Kidney epithelial cell (primary cell): ENCODE data around the gene CDKAL1. TPM values are rescaled to one million over a fixed set of nuclear protein-coding genes. Genes with fewer than 3 reads are reported as not detected.
A peak's percentile ranks its signal among the peaks of the same experiment; 100 is the strongest.

ENCODE experiments used
- DNase-seq: peaks from one replicate; pipeline ENCODE4 v3.0.0-alpha.2; 2010; ENCODE audit warnings: low read depth
- H3K27me3 ChIP-seq: 2 replicates; pipeline ENCODE4 v1.6.0; 2011; ENCODE audit warnings: low read length; ENCODE audit not compliant: control insufficient read depth, insufficient read depth
- H3K36me3 ChIP-seq: 2 replicates; pipeline ENCODE4 v1.5.1; 2011; ENCODE audit warnings: low read length; ENCODE audit not compliant: control insufficient read depth, insufficient read depth
- H3K4me3 ChIP-seq: 2 replicates; pipeline ENCODE4 v1.5.1; 2011; ENCODE audit warnings: low read depth, mild to moderate bottlenecking, control low read depth, low read length
- total RNA-seq: library from RNA; depleted of rRNA; stranded (reverse); fragments of >200 nt; gene quantifications from 2 replicates; pipeline ENCODE4 v1.2.3, GENCODE V29; 2015
- TF ChIP-seq, protein P1 (sequence below): IDR thresholded peaks from 2 replicates; pipeline ENCODE4 v1.5.1; 2011; ENCODE audit warnings: mild to moderate bottlenecking, moderate library complexity, low read length, control low read depth, inconsistent platforms; ENCODE audit not compliant: insufficient read depth, poor library complexity, severe bottlenecking

Gene CDKAL1
- total RNA-seq, 1 donor from 2014 or later: 15.0 TPM

DNA sequence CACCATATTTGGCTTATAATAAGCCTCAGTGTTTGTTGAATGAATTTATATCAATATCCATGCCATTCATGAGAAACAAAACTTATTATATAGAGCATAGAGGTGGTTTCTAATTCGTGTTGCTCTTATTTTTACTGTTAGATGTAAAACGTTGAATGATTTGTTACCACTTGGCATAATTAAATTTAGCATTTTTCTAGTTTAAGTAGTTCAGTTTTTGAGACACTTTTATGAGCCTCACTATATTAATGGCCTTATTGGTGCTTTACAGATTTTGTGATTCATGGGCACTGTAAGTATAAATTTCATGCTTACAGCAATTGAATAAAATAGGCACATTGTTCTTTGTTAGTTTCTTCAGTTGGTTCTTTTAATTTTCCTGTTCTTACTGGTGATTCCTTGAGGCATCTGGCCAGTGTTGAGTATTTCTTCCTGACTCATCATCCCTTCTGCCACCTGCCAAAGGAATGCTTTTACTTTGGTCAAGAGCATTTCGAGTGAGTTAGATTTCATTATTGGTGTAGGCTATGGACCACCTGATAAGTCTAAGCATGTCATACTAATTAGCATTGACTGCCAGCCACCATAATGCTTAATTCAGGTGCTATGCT is 34.8 kb downstream of the CDKAL1 start:
- peak; percentile 35 for DNase-seq

DNA sequence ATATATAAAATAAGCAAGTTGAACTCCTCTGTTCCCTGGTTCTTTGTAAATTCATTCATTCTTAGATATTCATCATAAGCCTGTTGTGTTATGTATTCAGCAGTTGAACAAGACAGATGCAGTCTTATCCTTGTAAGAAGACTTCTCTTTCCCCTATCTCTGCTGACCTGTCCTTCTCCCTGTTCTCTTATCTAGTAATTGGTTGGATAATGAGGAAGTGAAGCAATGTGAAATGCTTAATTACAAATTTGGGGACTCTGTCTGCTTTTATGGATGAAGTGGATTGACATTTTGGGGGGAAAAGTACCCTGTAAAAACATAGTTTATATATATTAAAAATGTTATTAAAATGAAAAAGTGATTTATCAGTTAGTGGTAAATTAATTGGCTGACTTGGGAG is 37.0 kb downstream of the CDKAL1 start:
- no peak for DNase-seq
- Histone ChIP-seq H3K4me3 (no peak overlapping the region), H3K27me3 (no peaks in the 10 kb centered on the region), H3K36me3 (no peaks in the 10 kb centered on the region)
- TF ChIP-seq, protein P1, sequence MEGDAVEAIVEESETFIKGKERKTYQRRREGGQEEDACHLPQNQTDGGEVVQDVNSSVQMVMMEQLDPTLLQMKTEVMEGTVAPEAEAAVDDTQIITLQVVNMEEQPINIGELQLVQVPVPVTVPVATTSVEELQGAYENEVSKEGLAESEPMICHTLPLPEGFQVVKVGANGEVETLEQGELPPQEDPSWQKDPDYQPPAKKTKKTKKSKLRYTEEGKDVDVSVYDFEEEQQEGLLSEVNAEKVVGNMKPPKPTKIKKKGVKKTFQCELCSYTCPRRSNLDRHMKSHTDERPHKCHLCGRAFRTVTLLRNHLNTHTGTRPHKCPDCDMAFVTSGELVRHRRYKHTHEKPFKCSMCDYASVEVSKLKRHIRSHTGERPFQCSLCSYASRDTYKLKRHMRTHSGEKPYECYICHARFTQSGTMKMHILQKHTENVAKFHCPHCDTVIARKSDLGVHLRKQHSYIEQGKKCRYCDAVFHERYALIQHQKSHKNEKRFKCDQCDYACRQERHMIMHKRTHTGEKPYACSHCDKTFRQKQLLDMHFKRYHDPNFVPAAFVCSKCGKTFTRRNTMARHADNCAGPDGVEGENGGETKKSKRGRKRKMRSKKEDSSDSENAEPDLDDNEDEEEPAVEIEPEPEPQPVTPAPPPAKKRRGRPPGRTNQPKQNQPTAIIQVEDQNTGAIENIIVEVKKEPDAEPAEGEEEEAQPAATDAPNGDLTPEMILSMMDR: no peak

More for the DNA sequence above, 34.8 kb downstream of the CDKAL1 start:
- TF ChIP-seq, protein P1: no peak
- Histone ChIP-seq H3K4me3 (no peak overlapping the region), H3K27me3 (no peaks in the 10 kb centered on the region), H3K36me3 (no peaks in the 10 kb centered on the region)

DNA sequence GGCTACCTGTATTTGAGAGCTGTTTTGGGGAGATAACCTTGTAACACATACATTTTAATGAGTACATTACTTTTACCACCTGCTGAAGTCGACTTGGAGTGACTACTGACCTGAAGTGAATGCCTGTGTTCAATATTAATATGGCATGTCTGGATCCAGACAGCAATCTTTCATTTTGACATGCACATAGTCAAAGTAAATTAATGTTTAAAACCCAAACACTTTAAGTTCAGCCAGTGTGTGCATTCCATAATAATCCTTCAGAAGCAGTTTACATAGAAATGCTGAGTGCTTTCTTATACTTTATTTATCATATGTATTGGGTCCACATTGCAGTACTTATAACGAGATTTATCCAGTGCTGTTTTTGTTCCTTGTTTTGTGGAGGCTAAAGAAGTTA is 38.0 kb downstream of the CDKAL1 start:
- Histone ChIP-seq H3K4me3 (no peak overlapping the region), H3K36me3 (no peaks in the 10 kb centered on the region), H3K27me3 (no peaks in the 10 kb centered on the region)
- DNase-seq: no peak
- TF ChIP-seq, protein P1: no peak

DNA sequence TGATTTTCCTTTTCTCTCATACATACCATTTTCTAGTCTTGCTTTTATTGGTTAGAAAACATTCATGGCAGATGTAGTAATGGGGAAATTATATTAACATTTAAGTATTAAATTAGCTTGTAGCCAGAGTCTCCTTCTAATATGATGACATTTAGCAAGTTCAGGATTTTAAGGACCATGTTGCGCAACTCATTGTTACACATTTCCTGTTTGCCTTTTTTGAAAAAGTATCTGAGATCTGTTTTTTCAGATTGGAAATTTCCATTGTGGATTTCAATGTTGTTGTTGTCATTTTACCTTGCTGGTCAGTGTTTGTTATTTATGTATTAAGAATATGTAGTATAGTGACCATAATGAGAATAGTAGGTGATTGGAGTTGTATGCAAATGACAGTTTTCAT is 38.7 kb downstream of the CDKAL1 start:
- Histone ChIP-seq H3K4me3 (no peak overlapping the region), H3K36me3 (no peaks in the 10 kb centered on the region), H3K27me3 (no peaks in the 10 kb centered on the region)
- TF ChIP-seq, protein P1: no peak
- DNase-seq: no peak

DNA sequence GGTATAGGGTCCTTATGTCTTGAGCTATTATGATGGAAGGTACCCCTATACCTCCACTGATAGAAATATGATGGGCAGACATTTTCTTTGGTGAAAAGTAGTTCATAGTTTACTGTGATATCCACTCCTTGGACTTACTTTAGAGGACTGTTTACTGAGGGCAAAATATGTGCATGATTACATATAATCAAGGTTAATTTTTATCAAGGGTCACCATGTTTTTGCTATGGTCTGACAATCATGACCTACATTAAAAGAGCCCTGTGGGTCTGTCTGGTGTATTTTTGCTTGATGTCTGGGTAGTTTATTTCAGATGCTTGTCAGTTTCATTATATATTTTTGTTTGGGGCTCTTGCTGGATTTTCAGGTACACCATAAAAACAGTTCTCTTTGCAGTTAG is 40.1 kb downstream of the CDKAL1 start:
- no peak for DNase-seq
- TF ChIP-seq, protein P1: no peak

DNA sequence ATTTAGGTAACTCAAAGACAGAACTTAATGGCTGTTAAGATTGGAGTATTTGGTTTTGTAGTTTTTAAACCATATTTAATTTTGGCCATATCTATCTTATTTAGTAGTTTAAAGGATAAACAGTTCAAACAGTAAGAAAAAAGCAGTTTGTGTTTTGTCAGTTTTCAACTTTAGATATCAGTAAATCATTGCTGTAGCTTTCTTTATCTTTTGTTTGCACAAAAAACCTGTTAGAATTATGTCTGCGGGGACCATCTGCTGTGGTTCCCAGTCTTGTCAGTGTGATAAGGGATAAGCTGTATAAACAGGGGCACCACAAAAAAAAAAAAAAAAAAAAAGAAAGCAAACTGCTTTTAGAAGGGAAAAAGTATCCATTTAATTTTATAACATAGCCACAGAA is 40.9 kb downstream of the CDKAL1 start:
- DNase-seq: no peak
- TF ChIP-seq, protein P1: no peak
- H3K27me3 ChIP-seq: no peaks in the 10 kb centered on the region
- no peaks in the 10 kb centered on the region for H3K36me3 ChIP-seq
- no peak overlapping the region for H3K4me3 ChIP-seq

More for the DNA sequence above, 40.1 kb downstream of the CDKAL1 start:
- H3K4me3 ChIP-seq: no peak overlapping the region
- no peaks in the 10 kb centered on the region for H3K36me3 ChIP-seq
- no peaks in the 10 kb centered on the region for H3K27me3 ChIP-seq
